DOHH2 (cell line): Measurements from ENCODE around the gene BRIP1.

ENCODE experiments used
- EZH2phosphoT487 ChIP-seq: fragments of 200-600 bp; sonication (generic); IDR thresholded peaks from 2 replicates; pipeline ENCODE4 v1.6.1; 2017; ENCODE audit warnings: borderline replicate concordance, mild to moderate bottlenecking, antibody characterized with exemption, low read length, moderate library complexity, mixed read lengths
- TF ChIP-seq, protein P1 (sequence below): fragments of 200-600 bp; sonication (generic); IDR thresholded peaks from one replicate; pipeline ENCODE4 v1.5.1; 2014; ENCODE audit warnings: antibody characterized with exemption, mild to moderate bottlenecking, low read depth, low read length; ENCODE audit not compliant: poor library complexity, severe bottlenecking

- TF ChIP-seq, protein P1, sequence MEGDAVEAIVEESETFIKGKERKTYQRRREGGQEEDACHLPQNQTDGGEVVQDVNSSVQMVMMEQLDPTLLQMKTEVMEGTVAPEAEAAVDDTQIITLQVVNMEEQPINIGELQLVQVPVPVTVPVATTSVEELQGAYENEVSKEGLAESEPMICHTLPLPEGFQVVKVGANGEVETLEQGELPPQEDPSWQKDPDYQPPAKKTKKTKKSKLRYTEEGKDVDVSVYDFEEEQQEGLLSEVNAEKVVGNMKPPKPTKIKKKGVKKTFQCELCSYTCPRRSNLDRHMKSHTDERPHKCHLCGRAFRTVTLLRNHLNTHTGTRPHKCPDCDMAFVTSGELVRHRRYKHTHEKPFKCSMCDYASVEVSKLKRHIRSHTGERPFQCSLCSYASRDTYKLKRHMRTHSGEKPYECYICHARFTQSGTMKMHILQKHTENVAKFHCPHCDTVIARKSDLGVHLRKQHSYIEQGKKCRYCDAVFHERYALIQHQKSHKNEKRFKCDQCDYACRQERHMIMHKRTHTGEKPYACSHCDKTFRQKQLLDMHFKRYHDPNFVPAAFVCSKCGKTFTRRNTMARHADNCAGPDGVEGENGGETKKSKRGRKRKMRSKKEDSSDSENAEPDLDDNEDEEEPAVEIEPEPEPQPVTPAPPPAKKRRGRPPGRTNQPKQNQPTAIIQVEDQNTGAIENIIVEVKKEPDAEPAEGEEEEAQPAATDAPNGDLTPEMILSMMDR: no peak
- TF ChIP-seq EZH2phosphoT487: no peak
These were observed 223.5 kb downstream of the BRIP1 start for GRCh38 chr17:61639818-61640217.
